Fibroblast of villous mesenchyme (primary cell): ENCODE results near the gene LPAR5. TPM values are rescaled to one million over a fixed set of nuclear protein-coding genes. Genes with fewer than 3 reads are reported as not detected.

Experiments
- DNase-seq: peaks from one replicate; pipeline ENCODE4 v3.0.0-alpha.2; 2010; ENCODE audit warnings: low read depth
- H3K4me3 ChIP-seq: 2 replicates; pipeline ENCODE4 v1.5.1; 2011; ENCODE audit warnings: low read depth, mild to moderate bottlenecking, low read length
- total RNA-seq: library from RNA; depleted of rRNA; stranded (reverse); fragments of >200 nt; gene quantifications from 2 replicates; pipeline ENCODE4 v1.2.3, GENCODE V29; 2012
- TF ChIP-seq, protein P1 (sequence below): IDR thresholded peaks from 2 replicates; pipeline ENCODE4 v1.5.1; 2012; ENCODE audit warnings: low read depth, mild to moderate bottlenecking, low read length; ENCODE audit not compliant: insufficient read depth

The LPAR5 gene
- total RNA-seq, 1 donor = not detected

DNA sequence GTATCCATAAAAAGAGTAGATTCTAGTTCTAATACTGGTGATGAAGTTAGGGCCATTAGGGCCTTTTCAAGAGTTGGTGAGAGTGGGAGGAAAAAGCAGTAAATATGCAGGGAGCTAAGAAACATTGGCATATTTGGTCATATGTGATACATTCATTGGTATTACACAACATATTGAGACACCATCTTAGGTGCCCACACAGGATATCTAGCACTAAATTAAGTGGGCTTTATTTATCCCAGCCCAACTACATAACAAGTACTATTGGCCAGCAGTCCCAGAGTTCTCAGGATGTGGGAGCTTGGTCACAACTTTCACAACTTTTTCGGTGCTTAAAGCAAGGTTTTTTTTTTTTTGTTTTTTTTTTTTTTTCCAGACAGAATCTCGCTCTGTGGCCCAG lies 29.1 kb upstream of the LPAR5 start:
- no peak overlapping the region for H3K4me3 ChIP-seq
- TF ChIP-seq, protein P1, sequence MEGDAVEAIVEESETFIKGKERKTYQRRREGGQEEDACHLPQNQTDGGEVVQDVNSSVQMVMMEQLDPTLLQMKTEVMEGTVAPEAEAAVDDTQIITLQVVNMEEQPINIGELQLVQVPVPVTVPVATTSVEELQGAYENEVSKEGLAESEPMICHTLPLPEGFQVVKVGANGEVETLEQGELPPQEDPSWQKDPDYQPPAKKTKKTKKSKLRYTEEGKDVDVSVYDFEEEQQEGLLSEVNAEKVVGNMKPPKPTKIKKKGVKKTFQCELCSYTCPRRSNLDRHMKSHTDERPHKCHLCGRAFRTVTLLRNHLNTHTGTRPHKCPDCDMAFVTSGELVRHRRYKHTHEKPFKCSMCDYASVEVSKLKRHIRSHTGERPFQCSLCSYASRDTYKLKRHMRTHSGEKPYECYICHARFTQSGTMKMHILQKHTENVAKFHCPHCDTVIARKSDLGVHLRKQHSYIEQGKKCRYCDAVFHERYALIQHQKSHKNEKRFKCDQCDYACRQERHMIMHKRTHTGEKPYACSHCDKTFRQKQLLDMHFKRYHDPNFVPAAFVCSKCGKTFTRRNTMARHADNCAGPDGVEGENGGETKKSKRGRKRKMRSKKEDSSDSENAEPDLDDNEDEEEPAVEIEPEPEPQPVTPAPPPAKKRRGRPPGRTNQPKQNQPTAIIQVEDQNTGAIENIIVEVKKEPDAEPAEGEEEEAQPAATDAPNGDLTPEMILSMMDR = no peak
- DNase-seq = no peak

DNA sequence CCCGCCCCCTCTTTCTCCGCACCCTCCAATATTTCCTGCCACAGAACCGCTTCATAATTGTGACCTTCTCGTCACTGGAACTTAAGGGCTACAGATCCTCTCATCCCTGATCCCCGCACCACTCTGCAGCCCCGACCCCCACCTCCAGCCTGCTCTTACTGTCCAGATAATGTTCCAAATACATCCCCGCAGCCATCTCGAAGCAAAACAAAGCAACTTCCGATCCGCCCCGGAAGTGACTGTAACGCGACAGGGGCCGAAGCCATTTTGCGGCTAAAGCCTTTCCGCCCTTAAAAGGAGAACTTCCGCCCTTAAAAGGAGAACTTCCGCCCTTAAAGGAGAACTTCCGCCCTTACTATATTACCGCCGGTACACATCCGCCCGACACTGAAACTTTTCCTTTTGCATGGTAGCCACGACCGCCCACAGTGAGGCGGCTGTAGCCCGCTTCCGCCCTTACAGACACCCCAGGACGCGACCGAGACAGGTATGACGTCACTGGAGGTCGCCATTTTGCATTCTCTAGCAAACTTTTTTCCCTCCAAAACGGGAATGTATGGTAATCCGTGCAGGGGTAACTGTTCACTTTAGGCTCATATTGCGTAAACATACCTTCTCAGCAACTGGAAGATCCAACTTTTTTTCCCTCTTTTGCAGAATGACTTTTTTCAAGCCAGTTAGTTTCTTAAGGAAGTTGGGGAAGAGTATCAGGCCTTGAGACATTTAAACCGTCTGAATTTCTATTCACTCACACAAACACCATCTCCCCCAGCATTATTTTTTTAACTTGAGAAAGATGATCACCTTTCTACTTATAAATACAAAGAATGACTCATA lies 27.4 kb upstream of the LPAR5 start, which contains the start of gene ING4:
TSS of gene ING4 (minus strand) at position 214 of the 837 bp plus-strand sequence. CDS start at position 196, 18 bp downstream.
- TF ChIP-seq, protein P1 = no peak
- H3K4me3 ChIP-seq = peak within 1 kb of the TSS; percentile 97
- peak; percentile 100 for DNase-seq

- no peak for DNase-seq
- TF ChIP-seq, protein P1 = no peak
- peak overlapping the region; percentile 97 for H3K4me3 ChIP-seq
Observed at GRCh38 chr12:6662602-6662905, 26.8 kb upstream of the LPAR5 start.

GRCh38 chr12:6653987-6654386 lies 18.2 kb upstream of the LPAR5 start:
- no peak for DNase-seq
- TF ChIP-seq, protein P1 = no peak
- H3K4me3 ChIP-seq = no peak overlapping the region

DNA sequence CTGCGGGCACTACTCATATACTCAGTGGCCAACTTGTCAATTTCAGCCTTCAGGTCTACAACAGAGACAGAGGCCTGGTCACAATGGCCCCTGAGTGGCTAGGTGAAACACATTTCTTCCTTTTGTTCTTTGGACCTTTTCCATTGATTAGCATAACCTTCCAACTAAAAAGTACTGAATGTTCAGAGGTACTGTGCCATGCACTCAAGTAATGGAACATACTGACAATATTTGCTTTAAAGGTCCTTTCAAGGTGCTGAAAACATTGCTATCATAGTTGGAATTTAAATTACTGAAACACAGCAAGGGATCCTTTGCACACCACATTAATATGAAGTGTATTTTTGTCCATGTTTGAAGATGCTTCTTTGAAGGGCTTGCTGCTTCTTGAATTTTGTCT lies 17.6 kb upstream of the LPAR5 start:
- TF ChIP-seq, protein P1 = no peak
- no peak for DNase-seq
- H3K4me3 ChIP-seq = no peak overlapping the region

- TF ChIP-seq, protein P1 = no peak
- H3K4me3 ChIP-seq = no peak overlapping the region
- no peak for DNase-seq
Observed at GRCh38 chr12:6652391-6652790, 16.6 kb upstream of the LPAR5 start.

- DNase-seq = no peak
- no peak overlapping the region for H3K4me3 ChIP-seq
- TF ChIP-seq, protein P1 = no peak
Observed at GRCh38 chr12:6650832-6651231, 15.1 kb upstream of the LPAR5 start.
